HUES64 (cell line): Measurements from ENCODE around the gene SCG2.
A peak's percentile ranks its signal among the peaks of the same experiment; 100 is the strongest.

Experiments used
- H3K27ac ChIP-seq: 2 replicates; pipeline ENCODE4 v1.7.0; 2013; ENCODE audit warnings: low read depth, low read length, inconsistent platforms
- H3K27me3 ChIP-seq: 2 replicates; pipeline ENCODE4 v1.6.1; 2013; ENCODE audit warnings: mild to moderate bottlenecking, low read length; ENCODE audit not compliant: insufficient read depth
- H3K36me3 ChIP-seq: 2 replicates; pipeline ENCODE4 v1.6.1; 2013; ENCODE audit warnings: mild to moderate bottlenecking, low read length; ENCODE audit not compliant: insufficient read depth
- H3K4me1 ChIP-seq: 2 replicates; pipeline ENCODE4 v1.6.1; 2013; ENCODE audit warnings: mild to moderate bottlenecking, low read length, moderate library complexity; ENCODE audit not compliant: insufficient read depth
- H3K4me3 ChIP-seq: 2 replicates; pipeline ENCODE4 v1.5.1; 2013; ENCODE audit warnings: mild to moderate bottlenecking, low read length, moderate library complexity
- H3K9ac ChIP-seq: 2 replicates; pipeline ENCODE4 v1.6.1; 2013; ENCODE audit warnings: mild to moderate bottlenecking, low read depth, low read length
- H3K9me3 ChIP-seq: 2 replicates; pipeline ENCODE4 v1.6.1; 2013; ENCODE audit warnings: low read depth, low read length; ENCODE audit not compliant: insufficient read depth
- WGBS: fragments of 150-250, 120-280 bp; methylation state at CpG from one replicate; pipeline ENCODE4 v1.1.7; 2013; ENCODE audit warnings: missing lambda C conversion rate; 5-methylcytosine and 5-hydroxymethylcytosine counted together

SCG2 gene

DNA sequence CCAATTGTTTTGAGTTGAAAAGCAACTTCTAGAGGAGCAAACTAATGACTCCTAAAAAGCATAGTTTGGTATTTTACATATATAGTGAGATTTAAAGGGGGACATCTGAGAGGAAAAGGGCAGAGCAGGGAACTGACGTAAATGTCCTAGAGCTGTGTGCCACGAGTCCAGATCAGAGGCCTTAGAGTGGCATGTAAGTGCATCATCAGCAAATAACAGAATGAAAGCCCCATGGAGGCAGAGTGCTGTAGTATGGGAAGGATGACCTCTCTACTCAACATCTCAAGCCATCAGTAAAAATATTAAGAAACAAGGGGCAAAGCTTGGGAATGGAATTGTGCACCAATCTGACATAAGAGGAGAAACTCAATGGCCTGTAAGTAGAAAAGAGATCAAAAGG lies 31.4 kb downstream of the SCG2 start:
- no peaks in the 10 kb centered on the region for H3K27me3 ChIP-seq
- 91% methylated on average over 2 of the region's 2 CpGs for WGBS
- no peak overlapping the region for H3K9ac ChIP-seq
- no peaks in the 10 kb centered on the region for H3K36me3 ChIP-seq
- no peak overlapping the region for H3K4me3 ChIP-seq
- H3K27ac ChIP-seq = no peak overlapping the region
- no peaks in the 10 kb centered on the region for H3K9me3 ChIP-seq
- H3K4me1 ChIP-seq = no peaks in the 10 kb centered on the region

DNA sequence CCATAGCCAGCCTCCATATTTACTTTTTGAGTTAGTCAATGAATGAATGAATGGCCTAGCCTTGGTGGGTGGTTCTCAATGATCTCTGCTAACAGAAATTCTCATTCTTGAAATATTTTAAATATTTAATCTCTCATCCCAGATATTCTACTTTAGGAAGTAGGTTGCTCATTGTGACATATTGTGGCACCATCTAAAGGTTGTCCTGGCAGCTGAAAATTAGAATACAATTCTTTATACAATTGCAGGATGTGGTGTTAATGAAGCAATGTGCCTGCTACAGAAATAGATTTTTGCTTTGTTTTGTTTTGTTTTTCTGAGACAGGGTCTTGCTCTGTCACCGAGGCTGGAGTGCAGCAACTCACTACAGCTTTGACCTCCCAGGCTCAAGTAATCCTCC lies 35.8 kb downstream of the SCG2 start:
- Histone ChIP-seq H3K36me3 (no peaks in the 10 kb centered on the region), H3K27me3 (no peaks in the 10 kb centered on the region), H3K9ac (no peak overlapping the region), H3K27ac (no peak overlapping the region), H3K9me3 (no peaks in the 10 kb centered on the region), H3K4me1 (peaks cover 17% of the 10 kb centered on the region; the same call in 1 of the 2 replicates), H3K4me3 (no peak overlapping the region)
- 91% methylated on average over 1 of the region's 1 CpG for WGBS

DNA sequence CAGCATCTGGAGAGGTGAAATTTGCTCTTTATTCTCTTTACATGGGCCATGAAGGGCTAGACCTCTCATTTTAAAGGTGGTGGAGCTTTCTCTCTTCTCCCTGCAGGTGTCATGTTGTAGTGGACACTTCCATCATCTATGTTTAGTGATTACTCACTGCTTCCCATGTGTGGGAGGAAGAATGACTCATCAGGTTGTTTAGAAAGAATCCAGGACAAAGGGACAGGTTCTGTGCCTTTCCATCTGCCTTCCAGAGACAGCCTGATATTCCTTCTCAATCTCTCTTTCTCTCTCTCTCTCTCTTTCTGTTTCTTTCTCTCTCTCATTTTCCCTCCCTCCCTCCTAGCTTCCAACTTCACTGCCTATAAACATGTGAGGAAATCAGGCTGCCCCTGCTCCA lies 38.7 kb downstream of the SCG2 start:
- H3K27me3 ChIP-seq = no peaks in the 10 kb centered on the region
- H3K4me1 ChIP-seq = peaks cover 31% of the 10 kb centered on the region; the same call in 1 of the 2 replicates
- H3K4me3 ChIP-seq = no peak overlapping the region; the same call in 1 of the 2 replicates
- H3K27ac ChIP-seq = peak overlapping the region; percentile 38; the same call in 1 of the 2 replicates
- no peaks in the 10 kb centered on the region for H3K36me3 ChIP-seq
- H3K9me3 ChIP-seq = no peaks in the 10 kb centered on the region
- H3K9ac ChIP-seq = peak overlapping the region; percentile 41; the same call in 1 of the 2 replicates

DNA sequence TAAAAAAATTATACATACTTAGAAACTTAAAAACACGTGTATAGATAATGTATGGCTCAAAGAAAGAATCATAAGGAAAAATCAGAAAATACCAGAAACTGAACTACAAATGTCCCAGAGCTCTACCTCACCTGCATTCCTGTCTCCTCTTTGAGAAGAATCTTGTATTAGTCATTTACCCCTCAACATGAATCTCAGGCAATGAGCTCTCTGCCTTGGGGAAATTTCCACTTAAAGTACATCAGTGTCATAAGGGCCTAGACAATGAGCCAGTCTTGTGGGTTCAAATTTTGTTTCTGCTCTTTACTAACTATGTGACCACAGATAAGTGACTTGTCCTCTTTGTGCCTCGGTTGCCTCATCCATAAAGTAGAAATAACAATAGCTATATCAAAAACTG lies 40.1 kb downstream of the SCG2 start:
- H3K27ac ChIP-seq = no peak overlapping the region
- no peak overlapping the region for H3K9ac ChIP-seq
- H3K36me3 ChIP-seq = no peaks in the 10 kb centered on the region
- peaks cover 31% of the 10 kb centered on the region; the same call in 1 of the 2 replicates for H3K4me1 ChIP-seq
- H3K27me3 ChIP-seq = no peaks in the 10 kb centered on the region
- H3K4me3 ChIP-seq = no peak overlapping the region
- H3K9me3 ChIP-seq = no peaks in the 10 kb centered on the region
- WGBS = no CpG with 5 or more reads among the region's 2 CpGs

DNA sequence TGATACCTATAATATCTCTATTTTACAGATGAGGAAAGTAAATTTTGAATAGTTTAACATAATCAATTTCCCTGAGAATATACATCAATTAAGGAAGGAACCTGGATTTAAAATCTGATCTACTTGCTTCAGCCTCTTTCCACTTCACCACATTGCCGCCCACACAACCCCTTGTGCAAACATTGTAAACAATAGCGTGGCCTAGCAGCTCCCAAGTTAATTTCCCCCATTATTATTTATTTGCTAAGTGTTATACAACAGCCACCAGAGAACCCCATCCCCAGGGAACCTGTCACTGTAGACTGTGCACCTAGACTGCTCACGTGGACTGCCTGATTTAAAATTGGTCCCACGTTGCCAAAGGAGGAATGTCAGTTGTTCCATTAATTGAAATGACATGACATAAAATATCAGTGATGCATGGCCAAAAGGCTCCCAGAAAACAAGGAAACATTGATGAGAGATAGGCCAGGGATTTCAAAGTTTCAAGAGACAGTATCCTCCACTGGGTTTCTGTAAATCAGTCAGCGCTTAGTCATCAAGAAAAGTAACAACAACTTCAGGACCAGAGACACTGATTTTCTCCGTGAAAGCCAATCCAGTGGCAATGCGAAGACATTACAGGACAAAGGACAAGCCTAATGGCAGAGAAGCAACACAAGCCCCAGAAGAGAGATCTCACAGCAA lies 41.3 kb downstream of the SCG2 start:
- whole genome bisulfite sequencing = 76% methylated on average over 7 of the region's 7 CpGs
- Histone ChIP-seq H3K36me3 (no peaks in the 10 kb centered on the region), H3K27me3 (no peaks in the 10 kb centered on the region), H3K9me3 (no peaks in the 10 kb centered on the region), H3K9ac (no peak overlapping the region), H3K4me3 (no peak overlapping the region), H3K4me1 (peaks cover 31% of the 10 kb centered on the region; the same call in 1 of the 2 replicates), H3K27ac (no peak overlapping the region)

DNA sequence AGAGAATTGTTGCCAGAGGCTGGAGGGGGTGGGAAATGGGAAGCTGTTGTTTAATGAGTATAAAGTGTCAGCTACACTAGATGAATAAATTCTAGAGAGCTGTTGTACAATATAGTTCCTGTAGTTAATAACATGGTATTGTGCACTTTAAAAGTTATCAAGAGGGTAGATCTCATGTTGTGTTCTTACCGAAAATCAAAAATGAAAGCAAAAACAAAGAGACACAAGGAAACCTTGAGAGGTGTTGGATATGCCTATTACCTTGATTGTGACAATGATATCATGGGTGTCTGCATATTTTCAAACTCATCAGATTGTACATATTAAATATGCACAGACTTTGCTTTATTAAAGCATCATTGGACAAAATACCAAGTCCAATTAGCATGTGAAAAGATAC lies 43.2 kb downstream of the SCG2 start:
- Histone ChIP-seq H3K27ac (no peak overlapping the region), H3K9ac (no peak overlapping the region), H3K9me3 (no peaks in the 10 kb centered on the region), H3K27me3 (no peaks in the 10 kb centered on the region), H3K36me3 (no peaks in the 10 kb centered on the region), H3K4me1 (peaks cover 28% of the 10 kb centered on the region; the same call in 1 of the 2 replicates), H3K4me3 (no peak overlapping the region)
- 100% methylated on average over 1 of the region's 1 CpG for WGBS

DNA sequence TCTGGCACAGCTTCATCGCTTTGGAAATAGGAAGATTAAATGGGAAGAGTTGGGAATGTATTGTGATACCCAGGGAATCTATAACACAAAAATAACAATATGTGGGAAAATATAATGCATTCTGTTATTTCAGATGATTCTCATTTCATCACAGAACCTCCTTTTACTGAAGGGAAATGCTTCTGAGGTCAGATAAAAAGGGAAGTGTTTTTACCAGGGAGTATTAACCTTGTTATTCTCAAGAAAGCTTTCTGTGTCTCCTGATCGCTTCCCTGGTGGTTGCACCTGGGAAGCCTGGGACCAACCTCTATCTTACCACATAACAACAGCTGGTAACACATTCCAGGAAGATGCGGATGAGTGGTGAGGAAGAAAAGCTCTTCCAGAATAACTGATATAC lies 47.2 kb downstream of the SCG2 start:
- WGBS = 96% methylated on average over 3 of the region's 3 CpGs
- Histone ChIP-seq H3K27ac (no peak overlapping the region), H3K9me3 (no peaks in the 10 kb centered on the region), H3K4me3 (no peak overlapping the region), H3K4me1 (0 out of 2 replicates have a peak, but pooled peaks cover 1% of the 10 kb centered on the region), H3K36me3 (no peaks in the 10 kb centered on the region), H3K27me3 (no peaks in the 10 kb centered on the region), H3K9ac (no peak overlapping the region)

DNA sequence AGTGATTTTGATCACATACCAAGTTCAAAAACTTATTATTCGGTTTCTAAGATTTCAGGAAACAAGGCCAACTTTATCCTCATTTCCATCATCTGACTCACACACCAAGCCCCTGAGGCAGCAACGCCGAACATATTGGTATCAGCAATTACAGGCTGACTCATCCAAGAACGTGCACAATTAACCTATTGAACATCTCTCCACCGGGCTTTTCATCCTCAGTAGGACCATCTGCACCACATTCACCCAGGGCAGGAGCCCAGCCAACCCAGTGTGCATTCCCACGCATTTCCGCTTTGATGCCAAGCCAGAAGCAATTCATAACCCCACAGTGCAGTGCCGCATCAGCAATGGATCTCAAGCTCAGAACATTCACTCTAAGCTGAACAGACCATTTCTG lies 52.9 kb downstream of the SCG2 start:
- Histone ChIP-seq H3K4me1 (peaks cover 5% of the 10 kb centered on the region; the same call in 1 of the 2 replicates), H3K9ac (no peak overlapping the region), H3K27ac (no peak overlapping the region), H3K27me3 (no peaks in the 10 kb centered on the region), H3K36me3 (no peaks in the 10 kb centered on the region), H3K4me3 (no peak overlapping the region), H3K9me3 (no peaks in the 10 kb centered on the region)
- WGBS = 82% methylated on average over 8 of the region's 8 CpGs

DNA sequence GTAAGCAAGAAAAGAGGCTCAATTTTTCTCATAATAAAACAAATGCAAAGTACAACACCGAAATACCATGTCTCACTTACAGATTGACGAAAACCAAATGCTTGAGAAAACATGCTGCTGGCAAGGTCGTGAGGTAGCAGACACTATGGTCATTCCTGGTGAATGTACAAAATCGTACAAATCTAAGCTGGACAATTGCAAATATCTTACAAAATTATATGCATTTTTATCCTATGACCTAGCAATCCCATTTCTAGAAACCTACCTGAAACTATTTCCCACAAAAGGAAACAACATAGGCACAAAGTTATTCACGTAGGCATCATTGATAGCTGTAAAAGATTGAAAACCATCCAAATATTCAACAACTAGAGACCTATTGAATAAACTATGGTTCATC lies 54.0 kb downstream of the SCG2 start:
- WGBS = 91% methylated on average over 5 of the region's 5 CpGs
- peaks cover 5% of the 10 kb centered on the region; the same call in 1 of the 2 replicates for H3K4me1 ChIP-seq

More for the DNA sequence above, 54.0 kb downstream of the SCG2 start:
- Histone ChIP-seq H3K9ac (no peak overlapping the region), H3K36me3 (no peaks in the 10 kb centered on the region), H3K9me3 (no peaks in the 10 kb centered on the region), H3K27me3 (no peaks in the 10 kb centered on the region), H3K27ac (no peak overlapping the region), H3K4me3 (no peak overlapping the region)
